GM23248 (cell line): Measurements from ENCODE around the gene FGD5. TPM values are rescaled to one million over a fixed set of nuclear protein-coding genes. Genes with fewer than 3 reads are reported as not detected.

Experiments
- DNase-seq: peaks from one replicate; pipeline ENCODE4 v3.0.0-alpha.2; 2015
- H2AFZ ChIP-seq: fragments of 200-600 bp; sonication (generic); 2 replicates; pipeline ENCODE4 v1.6.1; 2016; ENCODE audit warnings: antibody characterized with exemption
- H3F3A ChIP-seq: fragments of 200-600 bp; sonication (generic); 2 replicates; pipeline ENCODE4 v1.6.1; 2016; ENCODE audit warnings: mild to moderate bottlenecking, antibody characterized with exemption, mixed run types; ENCODE audit not compliant: insufficient read depth
- H3K27ac ChIP-seq: fragments of 200-600 bp; sonication (generic); 2 replicates; pipeline ENCODE4 v1.5.1; 2016; ENCODE audit warnings: mild to moderate bottlenecking
- H3K27me3 ChIP-seq: fragments of 200-600 bp; sonication (generic); replicated peaks from 2 replicates; pipeline ENCODE4 v1.6.1; 2016; ENCODE audit warnings: mild to moderate bottlenecking; ENCODE audit not compliant: insufficient read depth
- H3K36me3 ChIP-seq: fragments of 200-600 bp; sonication (generic); 2 replicates; pipeline ENCODE4 v1.6.1; 2016; ENCODE audit warnings: low read depth, mild to moderate bottlenecking
- H3K4me1 ChIP-seq: fragments of 200-600 bp; sonication (generic); 2 replicates; pipeline ENCODE4 v1.6.1; 2016; ENCODE audit warnings: mild to moderate bottlenecking; ENCODE audit not compliant: insufficient read depth
- H3K4me2 ChIP-seq: fragments of 200-600 bp; sonication (generic); one replicate; pipeline ENCODE4 v1.6.1; 2016; ENCODE audit warnings: mild to moderate bottlenecking; ENCODE audit not compliant: unreplicated experiment
- H3K4me3 ChIP-seq: fragments of 200-600 bp; sonication (generic); 2 replicates; pipeline ENCODE4 v1.5.1; 2016; ENCODE audit warnings: mild to moderate bottlenecking
- H3K79me2 ChIP-seq: fragments of 200-600 bp; sonication (generic); 2 replicates; pipeline ENCODE4 v1.6.1; 2016; ENCODE audit warnings: mild to moderate bottlenecking; ENCODE audit not compliant: insufficient read depth
- H3K9ac ChIP-seq: fragments of 200-600 bp; sonication (generic); 2 replicates; pipeline ENCODE4 v1.6.1; 2016; ENCODE audit warnings: mild to moderate bottlenecking
- H3K9me2 ChIP-seq: fragments of 200-600 bp; sonication (generic); 2 replicates; pipeline ENCODE4 v1.6.1; 2016; ENCODE audit warnings: mixed run types, mild to moderate bottlenecking, moderate library complexity; ENCODE audit not compliant: insufficient read depth
- H3K9me3 ChIP-seq: fragments of 200-600 bp; sonication (generic); one replicate; pipeline ENCODE4 v1.6.1; 2017; ENCODE audit warnings: low read depth
- H4K20me1 ChIP-seq: fragments of 200-600 bp; sonication (generic); 2 replicates; pipeline ENCODE4 v1.6.0; 2016; ENCODE audit not compliant: insufficient read depth
- EZH2 ChIP-seq: fragments of 200-600 bp; sonication (generic); IDR thresholded peaks from 2 replicates; pipeline ENCODE4 v1.6.1; 2018; ENCODE audit warnings: antibody characterized with exemption, mild to moderate bottlenecking; ENCODE audit not compliant: insufficient read depth, poor library complexity, severe bottlenecking
- EZH2phosphoT487 ChIP-seq: fragments of 200-600 bp; sonication (generic); IDR thresholded peaks from 2 replicates; pipeline ENCODE4 v1.6.1; 2018; ENCODE audit warnings: antibody characterized with exemption, moderate library complexity, mild to moderate bottlenecking, low read depth; ENCODE audit not compliant: insufficient read depth
- WGBS, 2 experiments: methylation state at CpG; one replicate each; pipeline ENCODE4 v1.1.6; 2015 to 2017; ENCODE audit warnings: low lambda C conversion rate in 2 of 2, low coverage in 1 of 2; ENCODE audit errors: missing lambda C conversion rate in 2 of 2; 5-methylcytosine and 5-hydroxymethylcytosine counted together
- in situ Hi-C: fragments of 300-500 bp; cut with MboI; formaldehyde crosslinking; loops from 2 replicates; pipeline ENCODE4 v1.15.0; 2020
- polyA plus RNA-seq: library from polyadenylated mRNA; unstranded; fragments of >200 nt; fragmentation: Nextera tagmentation; extraction: Ambion mirVana; gene quantifications from 2 replicates; pipeline ENCODE4 v1.2.1, GENCODE V29; 2016
- total RNA-seq: library from RNA; depleted of rRNA; stranded (reverse); fragments of >200 nt; shearing (Covaris generic); gene quantifications from 2 replicates; pipeline ENCODE4 v1.2.3, GENCODE V29; 2014

FGD5 gene
- total and polyA plus RNA-seq, 2 experiments from 2014 or later, result not detected

GRCh38 chr3:14843321-14843720 is 24.6 kb downstream of the FGD5 start:
- DNase-seq, result no peak
- Histone ChIP-seq H3K4me2 (no peak overlapping the region), H3K9ac (no peak overlapping the region), H3K79me2 (no peaks in the 10 kb centered on the region), H3F3A (no peaks in the 10 kb centered on the region), H4K20me1 (no peaks in the 10 kb centered on the region), H2AFZ (no peak overlapping the region), H3K4me3 (no peak overlapping the region), H3K9me2 (no peaks in the 10 kb centered on the region), H3K36me3 (no peaks in the 10 kb centered on the region), H3K27ac (no peak overlapping the region), H3K4me1 (no peaks in the 10 kb centered on the region), H3K9me3 (no peaks in the 10 kb centered on the region), H3K27me3 (peaks cover 73% of the 10 kb centered on the region)
- TF ChIP-seq EZH2 (no peak), EZH2phosphoT487 (no peak)
- in situ Hi-C loops, result no loop called here
- 67 to 74% methylated on average over 8 of the region's 8 CpGs for WGBS, 2 experiments

- H3K9me2 ChIP-seq, result no peaks in the 10 kb centered on the region
- no peak overlapping the region for H3K4me2 ChIP-seq
- no peaks in the 10 kb centered on the region for H3K9me3 ChIP-seq
- H2AFZ ChIP-seq, result no peak overlapping the region
- H3K36me3 ChIP-seq, result no peaks in the 10 kb centered on the region
- DNase-seq, result no peak
- H3K4me3 ChIP-seq, result no peak overlapping the region
- no peaks in the 10 kb centered on the region for H3K4me1 ChIP-seq
- 44 to 48% methylated on average over 7 of the region's 7 CpGs for WGBS, 2 experiments
- H4K20me1 ChIP-seq, result no peaks in the 10 kb centered on the region
- peaks cover 68% of the 10 kb centered on the region for H3K27me3 ChIP-seq
- no peak for TF ChIP-seq EZH2phosphoT487
- no peak for TF ChIP-seq EZH2
- H3K79me2 ChIP-seq, result no peaks in the 10 kb centered on the region
- H3K27ac ChIP-seq, result no peak overlapping the region
- in situ Hi-C loops, result no loop called here
- no peaks in the 10 kb centered on the region for H3F3A ChIP-seq
- no peak overlapping the region for H3K9ac ChIP-seq
These were observed 25.8 kb downstream of the FGD5 start for GRCh38 chr3:14844386-14845170.

- no peaks in the 10 kb centered on the region for H3K9me2 ChIP-seq
- no peaks in the 10 kb centered on the region for H3K9me3 ChIP-seq
- no peaks in the 10 kb centered on the region for H3F3A ChIP-seq
- 15 to 31% methylated on average over 3 of the region's 3 CpGs for WGBS, 2 experiments
- H3K27me3 ChIP-seq, result peaks cover 67% of the 10 kb centered on the region
- no peak overlapping the region for H2AFZ ChIP-seq
- DNase-seq, result no peak
- in situ Hi-C loops, result no loop called here
- H3K4me3 ChIP-seq, result no peak overlapping the region
- no peak overlapping the region for H3K4me2 ChIP-seq
- no peak overlapping the region for H3K9ac ChIP-seq
- H3K79me2 ChIP-seq, result no peaks in the 10 kb centered on the region
- H3K4me1 ChIP-seq, result no peaks in the 10 kb centered on the region
- no peaks in the 10 kb centered on the region for H4K20me1 ChIP-seq
- H3K36me3 ChIP-seq, result no peaks in the 10 kb centered on the region
- H3K27ac ChIP-seq, result no peak overlapping the region
- TF ChIP-seq EZH2, result no peak
- no peak for TF ChIP-seq EZH2phosphoT487
These were observed 26.4 kb downstream of the FGD5 start for GRCh38 chr3:14845180-14845579.

- H3K79me2 ChIP-seq, result no peaks in the 10 kb centered on the region
- DNase-seq, result no peak
- H3K4me1 ChIP-seq, result no peaks in the 10 kb centered on the region
- H3K9ac ChIP-seq, result no peak overlapping the region
- WGBS, 2 experiments, result 14 to 15% methylated on average over 4 of the region's 4 CpGs
- no peaks in the 10 kb centered on the region for H3K9me3 ChIP-seq
- in situ Hi-C loops, result no loop called here
- no peak overlapping the region for H3K4me2 ChIP-seq
- H3F3A ChIP-seq, result no peaks in the 10 kb centered on the region
- no peak overlapping the region for H3K4me3 ChIP-seq
- no peak for TF ChIP-seq EZH2
- no peak for TF ChIP-seq EZH2phosphoT487
- H3K9me2 ChIP-seq, result no peaks in the 10 kb centered on the region
- H3K36me3 ChIP-seq, result no peaks in the 10 kb centered on the region
- no peaks in the 10 kb centered on the region for H4K20me1 ChIP-seq
- no peak overlapping the region for H2AFZ ChIP-seq
- H3K27ac ChIP-seq, result no peak overlapping the region
- H3K27me3 ChIP-seq, result peaks cover 61% of the 10 kb centered on the region
These were observed 27.1 kb downstream of the FGD5 start for GRCh38 chr3:14845826-14846225.
